Stimulated activated CD4-positive, alpha-beta T cell treated with anti-CD3 and anti-CD28 coated beads, TNF-alpha, amount 100 ng/mL, for 24 hours (primary cell): ENCODE results near the gene NEGR1.

Source experiments
- DNase-seq, 3 experiments: peaks; one replicate each; pipeline ENCODE4 v3.0.0-alpha.2; 2020; ENCODE audit warnings: low read depth in 3 of 3

NEGR1 gene

GRCh38 chr1:71372496-71372895 lies 909.8 kb downstream of the NEGR1 start:
- DNase-seq = no peak

- no peak for DNase-seq
Observed at GRCh38 chr1:71371581-71371980, 910.8 kb downstream of the NEGR1 start.

- DNase-seq = no peak
Observed at GRCh38 chr1:71364236-71364635, 918.1 kb downstream of the NEGR1 start.

GRCh38 chr1:71362691-71363090 lies 919.6 kb downstream of the NEGR1 start:
- no peak for DNase-seq

- DNase-seq = no peak
Observed at GRCh38 chr1:71362076-71362475, 920.3 kb downstream of the NEGR1 start.

GRCh38 chr1:71357708-71358107 lies 924.6 kb downstream of the NEGR1 start:
- DNase-seq = no peak

GRCh38 chr1:71351438-71351837 lies 930.9 kb downstream of the NEGR1 start:
- no peak for DNase-seq

GRCh38 chr1:71350805-71351204 lies 931.5 kb downstream of the NEGR1 start:
- DNase-seq = no peak

- DNase-seq = no peak
Observed at GRCh38 chr1:71350330-71350729, 932.0 kb downstream of the NEGR1 start.
